Erythroblast (primary cell): ENCODE measurements around the gene PTEN.

ENCODE experiments used
- GATA1 ChIP-seq: IDR thresholded peaks from 2 replicates; pipeline ENCODE4 v1.6.1; 2011; ENCODE audit warnings: low read depth, mild to moderate bottlenecking, control low read depth, low read length, moderate library complexity
- POLR2A ChIP-seq: IDR thresholded peaks from 2 replicates; pipeline ENCODE4 v1.6.1; 2011; ENCODE audit warnings: mild to moderate bottlenecking, low read length

- TF ChIP-seq POLR2A (no peak), GATA1 (no peak)
Measured at GRCh38 chr10:87966459-87966858, 103.0 kb downstream of the PTEN start.
